Astrocyte of the hippocampus (primary cell): ENCODE measurements around the gene TXNRD1.
"Not testable (repeated sequence)": the region's sequence is repeated elsewhere in the genome, so short reads cannot be mapped to it uniquely, and the experiment has no call there.

ENCODE experiments used
- DNase-seq: peaks from one replicate; pipeline ENCODE4 v3.0.0; 2011; ENCODE audit warnings: low read depth, low spot score

Gene TXNRD1

DNA sequence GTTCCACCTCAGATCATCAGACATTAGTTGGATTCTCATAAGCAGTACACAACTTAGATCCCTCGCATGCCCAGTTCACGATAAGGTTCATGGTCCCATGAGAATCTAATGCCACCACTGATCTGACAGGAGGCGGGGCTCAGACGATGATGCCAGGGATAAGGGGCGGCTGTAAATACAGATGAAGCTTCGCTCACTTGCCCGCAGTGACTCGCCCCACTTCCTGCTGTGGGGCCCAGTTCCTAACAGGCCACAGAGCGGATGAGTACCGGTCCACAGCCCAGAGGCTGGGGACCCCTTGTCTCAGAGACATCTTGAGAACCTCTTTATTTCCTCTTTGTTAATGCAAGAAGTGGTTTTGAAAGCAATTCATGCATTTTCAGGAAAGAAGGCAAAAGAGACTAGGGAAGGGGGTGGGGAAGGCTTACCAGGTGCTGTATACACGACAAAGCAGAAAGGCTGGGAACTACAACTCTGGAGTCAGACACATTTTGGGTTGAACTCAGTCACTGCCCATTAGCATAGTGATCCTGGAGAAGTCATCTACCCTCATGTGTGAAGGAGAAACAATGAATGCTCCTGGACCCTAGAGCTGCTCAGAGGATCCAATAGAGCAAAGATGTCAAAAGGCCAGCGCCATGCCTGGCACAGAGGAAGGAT is 156.6 kb downstream of the TXNRD1 start:
- no peak for DNase-seq

DNA sequence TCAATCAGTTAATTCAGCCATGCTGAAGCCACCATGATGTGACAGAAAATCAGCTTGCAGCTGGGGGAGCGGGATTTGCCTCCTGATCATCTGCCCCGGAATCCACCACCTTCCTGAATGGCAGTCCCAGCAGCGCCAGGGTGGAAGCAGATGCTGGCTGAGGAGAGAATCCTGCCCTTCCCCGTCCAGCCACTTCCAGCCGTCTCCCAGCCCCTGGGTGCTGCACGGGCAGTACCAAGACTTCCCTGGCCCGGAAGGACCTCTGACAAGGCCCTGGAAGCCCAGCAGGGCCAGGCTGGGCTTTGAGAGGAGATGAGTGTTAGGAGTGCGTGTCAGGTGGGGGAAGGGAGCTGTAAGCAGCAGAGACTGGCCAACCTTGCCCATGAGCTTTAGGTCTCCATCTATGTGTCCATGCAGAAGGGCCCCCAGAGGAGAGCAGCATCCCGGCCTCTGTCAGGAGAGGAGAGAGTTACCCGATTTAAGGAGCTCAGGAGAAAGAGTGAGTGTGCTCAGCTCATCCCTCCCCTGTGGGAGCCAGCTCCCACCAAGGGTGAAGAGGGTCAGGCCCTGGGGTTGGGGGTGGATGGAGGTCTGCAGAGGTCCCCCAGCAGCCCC is 157.2 kb downstream of the TXNRD1 start:
- no peak for DNase-seq

DNA sequence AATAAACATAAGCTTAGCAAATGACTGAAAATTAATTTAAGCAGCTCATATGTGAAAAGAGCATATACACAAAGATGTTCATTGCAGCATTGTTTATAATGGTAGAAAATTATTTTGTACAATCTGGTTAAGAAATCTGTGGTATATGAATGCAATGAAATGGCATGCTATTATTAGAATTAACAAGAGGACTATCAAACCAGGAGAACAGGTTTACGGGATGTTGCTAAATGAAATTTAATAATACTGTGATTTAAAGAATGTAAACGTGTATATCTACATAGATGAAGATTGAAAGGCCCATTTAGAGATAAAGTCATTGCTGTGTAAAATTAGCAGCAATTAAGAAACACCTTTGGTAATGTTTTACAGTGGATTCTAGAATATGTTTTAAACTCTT is 158.5 kb downstream of the TXNRD1 start:
- DNase-seq: no peak

DNA sequence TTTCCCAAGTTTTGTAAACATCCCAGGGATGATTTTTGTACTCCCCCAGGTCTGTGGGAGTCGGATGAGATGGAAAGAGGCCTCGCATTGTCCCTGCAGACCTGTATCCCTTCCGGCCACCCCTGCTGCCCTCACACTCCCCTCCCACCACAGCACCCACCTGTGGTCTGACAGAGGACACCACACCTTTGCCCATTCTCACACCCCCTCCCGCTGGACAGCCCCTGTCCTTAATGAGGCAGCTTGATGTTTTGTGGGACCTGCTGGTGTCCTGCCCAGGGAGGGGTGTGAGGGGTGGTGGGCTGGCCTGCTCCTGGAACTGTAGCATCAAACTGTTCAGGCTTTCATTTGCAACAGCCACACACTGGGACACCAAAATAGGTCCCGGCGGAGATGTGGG is 159.2 kb downstream of the TXNRD1 start:
- no peak for DNase-seq

DNA sequence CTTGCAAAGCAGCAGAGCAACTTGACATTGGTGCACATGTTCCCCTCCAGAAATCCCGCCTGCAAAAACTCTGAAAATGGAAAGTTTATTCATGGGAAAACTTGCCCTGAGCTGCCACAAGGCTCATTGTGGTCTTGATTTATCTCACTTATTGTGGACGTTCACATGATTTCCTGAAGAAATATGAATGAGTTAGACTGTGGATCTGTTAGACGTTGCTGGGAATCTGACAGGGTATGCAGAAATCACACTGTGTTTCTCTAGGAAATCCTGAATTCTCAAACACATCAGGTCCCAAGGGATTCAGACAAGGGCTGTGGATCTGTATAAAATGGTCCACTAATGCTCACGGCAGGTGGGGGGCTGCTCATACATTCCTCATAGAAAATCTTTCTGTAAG is 160.2 kb downstream of the TXNRD1 start:
- no peak for DNase-seq

DNA sequence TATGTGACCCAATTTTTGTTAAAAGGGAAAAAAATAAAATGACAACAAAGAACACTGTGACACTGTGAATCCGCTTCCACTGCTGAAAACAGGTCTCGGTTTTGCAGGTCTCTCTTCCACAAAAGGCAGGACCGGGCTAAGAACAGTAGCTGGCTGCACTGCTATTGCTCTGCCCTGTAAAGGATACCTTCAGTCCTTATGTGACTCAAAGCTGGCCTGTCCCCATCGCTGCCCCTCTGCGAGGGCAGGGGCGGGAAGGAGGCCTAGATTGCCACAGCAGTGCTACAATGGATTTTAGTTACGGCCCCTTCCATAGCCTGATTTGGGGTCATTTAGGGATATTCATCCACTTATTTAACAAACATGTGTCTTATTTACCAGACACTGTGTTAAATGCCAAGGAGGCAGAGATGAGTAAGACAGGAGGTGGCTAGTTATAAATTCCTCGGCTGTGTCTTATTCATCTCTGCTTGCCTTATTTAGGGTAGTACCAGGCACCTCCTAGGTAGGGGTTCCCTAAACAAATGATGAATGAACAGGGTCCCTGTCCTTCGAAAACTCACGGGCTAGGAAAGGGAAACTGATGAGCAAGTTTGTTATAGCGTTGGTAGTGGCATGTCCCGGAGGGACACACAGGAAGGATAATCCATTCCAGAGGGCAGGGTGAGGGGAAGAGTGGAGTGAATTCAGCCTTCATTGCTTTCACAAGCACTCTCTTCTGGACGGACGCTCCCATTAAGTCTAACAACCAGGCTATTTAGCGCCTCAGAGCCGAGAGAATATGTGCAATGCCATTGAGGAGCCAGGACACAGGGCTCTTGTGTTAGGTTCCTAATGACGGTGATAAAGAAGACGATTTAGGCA is 161.3 kb downstream of the TXNRD1 start:
- DNase-seq: no peak

DNA sequence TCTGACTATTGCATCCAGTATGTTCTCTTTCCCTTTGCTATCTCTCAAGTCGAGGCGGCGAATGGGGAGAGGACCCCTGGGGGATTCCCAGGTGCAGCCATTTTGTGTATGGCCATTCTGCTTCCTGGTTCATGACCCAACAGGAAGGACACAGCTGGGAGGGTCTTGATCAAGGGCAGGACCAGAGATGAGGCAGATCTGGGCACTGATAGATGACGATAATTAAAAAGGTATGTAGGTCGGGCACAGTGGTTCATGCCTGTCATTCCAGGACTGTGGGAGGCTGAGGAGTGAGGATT is 161.9 kb downstream of the TXNRD1 start:
- DNase-seq: no peak

DNA sequence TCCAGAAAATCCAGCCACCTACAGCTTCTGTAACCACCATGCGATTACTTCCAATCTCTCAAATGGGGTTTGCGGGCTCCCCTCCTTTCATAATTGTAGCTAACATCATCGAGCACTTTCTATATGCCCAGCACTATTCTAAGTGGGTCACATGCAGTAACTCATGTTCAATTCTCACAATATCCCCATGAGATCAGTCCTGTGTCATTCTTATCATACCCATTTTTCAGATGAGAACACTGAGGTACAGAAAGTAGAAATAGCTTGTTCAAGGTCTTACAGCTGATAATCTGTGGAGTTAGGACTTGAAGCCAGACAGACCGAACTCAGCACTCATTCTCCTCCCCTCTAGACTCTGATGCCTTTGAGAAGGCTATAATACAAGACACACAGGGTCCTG is 162.8 kb downstream of the TXNRD1 start:
- no peak for DNase-seq

DNA sequence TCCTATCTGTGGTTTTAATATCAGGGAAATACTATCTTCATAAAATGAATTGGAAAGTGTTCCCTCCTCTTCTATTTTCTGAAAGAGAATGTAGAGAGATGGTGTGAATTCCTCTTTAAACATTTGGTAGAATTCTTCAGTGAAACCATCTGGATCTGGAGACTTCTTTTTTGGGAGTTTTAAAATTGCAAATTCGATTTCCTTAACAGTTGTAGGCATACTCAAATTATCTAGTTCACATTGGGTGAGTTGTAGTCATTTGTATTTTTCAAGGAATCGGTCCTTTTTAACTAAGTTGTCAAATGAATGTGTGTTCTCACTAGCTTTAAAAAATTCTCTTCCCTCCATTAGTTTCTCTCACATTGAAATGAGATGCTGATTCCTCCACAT is 165.8 kb downstream of the TXNRD1 start:
- DNase-seq: no peak

DNA sequence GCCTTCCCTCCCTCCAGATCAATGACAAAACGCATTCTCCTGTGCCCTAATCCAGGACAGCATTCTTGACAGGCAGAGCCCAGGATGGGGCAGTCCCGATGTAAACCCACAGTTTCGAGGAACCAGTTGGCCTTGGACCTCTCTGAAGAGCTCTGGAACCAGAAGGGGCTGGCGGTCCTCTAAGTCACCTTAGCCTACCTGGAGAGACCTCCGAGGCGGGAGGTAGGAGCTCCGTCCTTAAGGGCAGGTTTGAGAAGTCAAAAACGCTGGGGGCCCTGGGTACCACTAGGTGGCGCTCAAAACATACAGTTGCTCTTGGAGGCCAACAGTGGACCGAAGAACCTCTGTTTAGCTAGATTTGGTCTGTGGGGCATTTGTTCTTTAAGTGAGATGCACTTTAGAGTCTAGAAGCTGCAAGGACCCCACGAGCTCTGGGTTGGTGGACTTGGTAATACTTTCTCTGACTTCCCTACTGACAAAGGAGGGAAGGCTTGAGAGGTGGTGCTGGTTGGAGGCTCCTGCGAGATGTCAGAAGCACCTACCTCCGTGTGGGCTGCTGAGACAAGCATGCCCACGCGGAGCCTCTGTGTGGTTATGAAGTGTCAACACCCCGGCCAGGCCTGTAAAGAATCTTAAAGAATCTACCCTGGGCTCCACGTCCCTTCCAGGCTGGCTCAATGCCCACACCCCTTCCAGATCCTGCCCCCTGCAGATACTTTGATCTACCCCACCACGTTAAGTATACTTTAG is 166.3 kb downstream of the TXNRD1 start:
- peak; percentile 91 for DNase-seq

DNA sequence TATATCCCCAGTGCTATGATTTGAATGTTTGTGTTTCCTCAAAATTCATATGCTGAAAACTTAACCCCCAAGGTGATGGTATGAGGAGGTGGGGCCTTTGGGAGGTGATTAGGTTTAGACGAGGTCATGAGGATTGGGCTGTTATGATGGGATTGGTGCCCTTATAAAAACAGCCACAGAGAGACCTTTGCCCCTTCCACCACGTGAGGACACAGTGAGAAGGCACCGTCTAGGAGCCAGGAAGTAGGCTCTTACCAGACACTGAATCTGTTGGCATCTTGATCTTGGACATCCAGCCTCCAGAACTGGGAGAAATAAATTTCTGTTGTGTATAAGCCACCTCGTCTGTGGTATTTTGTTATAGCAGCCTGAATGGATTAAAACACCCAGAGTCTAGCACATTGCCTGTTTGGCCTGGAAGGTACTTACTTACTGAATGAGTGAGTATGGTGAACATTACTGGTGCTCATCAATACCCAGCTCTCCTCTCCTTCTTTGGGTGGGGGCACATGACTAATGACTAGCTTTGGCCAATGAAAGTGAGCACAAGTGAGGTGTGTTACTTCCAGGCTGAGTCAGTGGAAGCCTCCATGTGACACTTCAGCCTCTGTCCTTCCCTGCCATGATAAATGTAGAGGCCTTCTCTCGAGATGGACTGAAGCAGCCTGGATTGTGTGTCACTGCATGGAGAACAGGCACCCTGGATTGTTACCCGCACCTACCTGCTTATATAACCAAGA is 168.7 kb downstream of the TXNRD1 start:
- no peak for DNase-seq

DNA sequence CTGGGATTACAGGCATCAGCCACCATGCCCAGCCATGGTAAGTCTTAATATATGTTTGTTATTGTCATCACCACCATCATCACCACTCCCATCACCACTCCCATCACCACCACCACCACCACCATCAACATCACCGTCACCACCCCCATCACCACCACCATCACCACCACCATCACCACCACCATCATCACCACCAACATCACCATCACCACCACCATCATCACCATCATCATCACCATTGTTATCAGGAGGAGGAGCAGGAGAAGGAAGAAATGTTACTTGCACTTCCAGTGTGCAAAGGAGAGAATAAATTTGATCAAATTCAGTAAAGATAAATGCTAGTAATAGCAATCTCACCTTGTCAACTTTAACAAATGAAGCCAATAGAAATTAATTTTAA is 169.9 kb downstream of the TXNRD1 start:
- no peak for DNase-seq

DNA sequence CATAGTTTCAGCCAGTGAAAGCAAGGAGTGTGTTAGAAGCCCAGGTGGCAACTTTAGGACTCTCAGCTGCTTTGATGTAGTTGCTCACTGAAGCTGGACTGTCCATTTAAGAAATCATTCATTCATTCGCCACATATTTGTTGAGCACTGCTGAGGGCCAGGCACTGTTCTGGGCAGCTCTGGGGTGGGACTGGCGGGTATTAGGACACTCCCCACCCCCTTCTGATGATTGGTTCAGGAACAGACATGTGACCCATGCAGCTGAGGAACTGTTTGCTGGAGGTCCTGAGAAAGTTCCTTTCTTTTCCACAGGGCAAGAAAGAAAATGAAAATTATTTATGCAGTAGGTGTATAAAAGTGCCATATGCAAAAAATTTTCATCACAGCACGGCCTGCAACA is 170.9 kb downstream of the TXNRD1 start:
- DNase-seq: no peak

DNA sequence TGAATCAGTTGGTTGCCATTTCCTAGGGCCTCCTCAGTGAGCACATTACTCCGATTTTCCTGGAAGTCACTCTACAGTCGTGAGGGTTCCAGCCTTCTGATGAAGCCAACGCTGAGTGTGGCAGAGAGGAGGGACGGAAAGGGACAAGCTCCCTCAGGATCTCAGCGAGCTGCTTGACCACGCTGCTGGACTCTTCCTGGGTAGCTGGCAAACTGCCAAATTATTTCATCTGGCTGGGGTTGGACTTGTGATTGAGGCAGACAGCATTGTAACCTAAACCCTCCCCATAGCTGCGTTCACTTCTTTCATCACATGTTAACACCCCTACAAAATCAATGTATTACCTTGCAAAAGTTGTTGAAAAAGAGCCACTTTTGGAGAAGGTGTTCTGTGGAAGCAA is 171.6 kb downstream of the TXNRD1 start:
- peak; percentile 23 for DNase-seq

DNA sequence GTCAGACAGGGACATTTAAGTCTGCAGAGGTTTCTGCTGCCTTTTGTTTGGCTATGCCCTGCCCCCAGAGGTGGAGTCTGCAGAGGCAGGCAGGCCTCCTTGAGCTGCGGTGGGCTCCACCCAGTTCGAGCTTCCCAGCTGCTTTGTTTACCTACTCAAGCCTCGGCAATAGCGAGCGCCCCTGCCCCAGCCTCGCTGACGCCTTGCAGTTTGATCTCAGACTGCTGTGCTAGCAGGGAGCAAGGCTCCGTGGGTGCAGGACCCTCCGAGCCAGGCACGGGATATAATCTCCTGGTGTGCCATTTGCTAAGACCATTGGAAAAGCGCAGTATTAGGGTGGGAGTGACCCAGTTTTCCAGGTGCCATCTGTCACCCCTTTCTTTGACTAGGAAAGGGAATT is 178.5 kb downstream of the TXNRD1 start:
- DNase-seq: not testable (repeated sequence)
